Trophoblast cell (in vitro differentiated cells and primary cell): Measurements from ENCODE around the gene CDYL.

Experiments
- DNase-seq, 2 donors: peaks; one replicate each; pipeline ENCODE4 v3.0.0-alpha.2; 2016
- H2AFZ ChIP-seq: 2 replicates; pipeline ENCODE4 v1.6.1; 2013; ENCODE audit warnings: low read length, moderate library complexity, mild to moderate bottlenecking; ENCODE audit not compliant: insufficient read depth, poor library complexity
- H2AK5ac ChIP-seq: 2 replicates; pipeline ENCODE4 v1.6.1; 2013; ENCODE audit warnings: mild to moderate bottlenecking, low read length
- H2BK120ac ChIP-seq: 2 replicates; pipeline ENCODE4 v1.6.1; 2013; ENCODE audit warnings: low read length, mild to moderate bottlenecking, moderate library complexity; ENCODE audit not compliant: insufficient read depth, poor library complexity
- H2BK12ac ChIP-seq: 2 replicates; pipeline ENCODE4 v1.6.1; 2013; ENCODE audit warnings: mild to moderate bottlenecking, low read length, moderate library complexity
- H2BK5ac ChIP-seq: 2 replicates; pipeline ENCODE4 v1.6.1; 2013; ENCODE audit warnings: low read length, low read depth, moderate library complexity, mild to moderate bottlenecking; ENCODE audit not compliant: poor library complexity
- H3K14ac ChIP-seq: 2 replicates; pipeline ENCODE4 v1.6.1; 2013; ENCODE audit warnings: mild to moderate bottlenecking, low read length
- H3K18ac ChIP-seq: 2 replicates; pipeline ENCODE4 v1.6.1; 2013; ENCODE audit warnings: mild to moderate bottlenecking, low read length
- H3K23ac ChIP-seq: 2 replicates; pipeline ENCODE4 v1.6.1; 2013; ENCODE audit warnings: low read length
- H3K27ac ChIP-seq: 2 replicates; pipeline ENCODE4 v1.5.1; 2013; ENCODE audit warnings: low read depth, mild to moderate bottlenecking, inconsistent platforms, low read length, moderate library complexity
- H3K27me3 ChIP-seq: 2 replicates; pipeline ENCODE4 v1.6.1; 2013; ENCODE audit warnings: inconsistent platforms, mild to moderate bottlenecking, low read length, moderate library complexity; ENCODE audit not compliant: insufficient read depth
- H3K36me3 ChIP-seq, 2 experiments: 1 replicate in 1 of 2; 2 replicates in 1 of 2; pipeline ENCODE4 v1.6.1; 2013; ENCODE audit warnings: low read length in 2 of 2, mild to moderate bottlenecking in 2 of 2, moderate library complexity in 1 of 2; ENCODE audit not compliant: insufficient read depth in 2 of 2, control insufficient read depth in 1 of 2
- H3K4ac ChIP-seq: 2 replicates; pipeline ENCODE4 v1.6.1; 2013; ENCODE audit warnings: low read depth, mild to moderate bottlenecking, low read length, moderate library complexity
- H3K4me1 ChIP-seq, 2 experiments: 1 replicate in 1 of 2; 2 replicates in 1 of 2; pipeline ENCODE4 v1.6.1; 2013; ENCODE audit warnings: low read length in 2 of 2, mild to moderate bottlenecking in 2 of 2, moderate library complexity in 1 of 2; ENCODE audit not compliant: insufficient read depth in 2 of 2, control insufficient read depth in 1 of 2
- H3K4me2 ChIP-seq: 2 replicates; pipeline ENCODE4 v1.6.1; 2013; ENCODE audit warnings: inconsistent platforms, mild to moderate bottlenecking, low read length, moderate library complexity
- H3K4me3 ChIP-seq: 2 replicates; pipeline ENCODE4 v1.5.1; 2013; ENCODE audit warnings: mild to moderate bottlenecking, low read depth, low read length, inconsistent platforms
- H3K79me1 ChIP-seq: one replicate; pipeline ENCODE4 v1.6.1; 2013; ENCODE audit warnings: low read length
- H3K79me2 ChIP-seq: 2 replicates; pipeline ENCODE4 v1.6.1; 2013; ENCODE audit warnings: low read length, mild to moderate bottlenecking; ENCODE audit not compliant: control insufficient read depth, insufficient read depth, poor library complexity
- H3K9ac ChIP-seq: 2 replicates; pipeline ENCODE4 v1.6.1; 2013; ENCODE audit warnings: mild to moderate bottlenecking, low read length
- H3K9me3 ChIP-seq: 2 replicates; pipeline ENCODE4 v1.6.1; 2013; ENCODE audit warnings: low read depth, mild to moderate bottlenecking, control low read depth, inconsistent platforms, low read length; ENCODE audit not compliant: insufficient read depth
- H4K12ac ChIP-seq: 2 replicates; pipeline ENCODE4 v1.6.1; 2013; ENCODE audit warnings: low read depth, mild to moderate bottlenecking, low read length, moderate library complexity
- H4K8ac ChIP-seq: 2 replicates; pipeline ENCODE4 v1.6.1; 2013; ENCODE audit warnings: low read depth, mild to moderate bottlenecking, low read length, moderate library complexity
- H4K91ac ChIP-seq: one replicate; pipeline ENCODE4 v1.6.1; 2013; ENCODE audit warnings: low read depth, mild to moderate bottlenecking, low read length, moderate library complexity
- WGBS: extraction: QIAGEN DNeasy Blood & Tissue Kit; methylation state at CpG from one replicate; pipeline ENCODE4 v1.1.7; 2013; ENCODE audit warnings: missing lambda C conversion rate; ENCODE audit not compliant: insufficient read length, insufficient coverage; ENCODE audit errors: extremely low coverage; 5-methylcytosine and 5-hydroxymethylcytosine counted together

Gene CDYL

GRCh38 chr6:4872841-4873240 lies 96.6 kb downstream of the CDYL start:
- no peak overlapping the region for H2AFZ ChIP-seq
- peaks cover 2 to 5% of the 10 kb centered on the region in 2 experiments for H3K4me1 ChIP-seq
- H3K9ac ChIP-seq = no peak overlapping the region
- WGBS = no CpG with 5 or more reads among the region's 2 CpGs
- no peak overlapping the region for H4K8ac ChIP-seq
- H3K14ac ChIP-seq = no peak overlapping the region
- H3K4ac ChIP-seq = no peak overlapping the region
- H2BK120ac ChIP-seq = no peak overlapping the region
- no peak overlapping the region for H4K91ac ChIP-seq
- no peak overlapping the region for H2BK12ac ChIP-seq
- no peak overlapping the region for H2BK5ac ChIP-seq
- H3K4me2 ChIP-seq = no peak overlapping the region
- H2AK5ac ChIP-seq = no peak overlapping the region
- H3K27ac ChIP-seq = no peak overlapping the region
- no peaks in the 10 kb centered on the region for H3K79me1 ChIP-seq
- no peak overlapping the region for H3K18ac ChIP-seq
- no peak overlapping the region for H3K4me3 ChIP-seq
- H3K36me3 ChIP-seq = no peaks in the 10 kb centered on the region
- no peaks in the 10 kb centered on the region for H3K9me3 ChIP-seq
- H3K79me2 ChIP-seq = peaks cover 19% of the 10 kb centered on the region
- no peaks in the 10 kb centered on the region for H3K27me3 ChIP-seq
- DNase-seq = no peak
- H4K12ac ChIP-seq = no peak overlapping the region
- no peak overlapping the region for H3K23ac ChIP-seq

GRCh38 chr6:4873928-4874327 lies 97.7 kb downstream of the CDYL start:
- peak overlapping the region; percentile 74 for H3K4ac ChIP-seq
- DNase-seq = no peak
- no peak overlapping the region for H4K91ac ChIP-seq
- WGBS = no CpG with 5 or more reads among the region's 6 CpGs
- H3K4me2 ChIP-seq = no peak overlapping the region
- H3K27me3 ChIP-seq = no peaks in the 10 kb centered on the region
- H3K14ac ChIP-seq = no peak overlapping the region
- no peak overlapping the region for H2BK5ac ChIP-seq
- no peak overlapping the region for H2BK120ac ChIP-seq
- no peak overlapping the region for H3K18ac ChIP-seq
- no peak overlapping the region for H4K12ac ChIP-seq
- no peak overlapping the region for H3K23ac ChIP-seq
- H3K79me2 ChIP-seq = peaks cover 19% of the 10 kb centered on the region
- no peak overlapping the region for H4K8ac ChIP-seq
- H3K79me1 ChIP-seq = no peaks in the 10 kb centered on the region
- no peak overlapping the region for H2AK5ac ChIP-seq
- H3K4me3 ChIP-seq = no peak overlapping the region
- no peak overlapping the region for H2AFZ ChIP-seq
- no peak overlapping the region for H2BK12ac ChIP-seq
- H3K9ac ChIP-seq = no peak overlapping the region
- peaks cover 2 to 5% of the 10 kb centered on the region in 2 experiments for H3K4me1 ChIP-seq
- H3K27ac ChIP-seq = no peak overlapping the region
- no peaks in the 10 kb centered on the region for H3K9me3 ChIP-seq
- H3K36me3 ChIP-seq = no peaks in the 10 kb centered on the region

GRCh38 chr6:4879741-4880275 lies 103.6 kb downstream of the CDYL start:
- no peaks in the 10 kb centered on the region for H3K36me3 ChIP-seq
- H4K12ac ChIP-seq = no peak overlapping the region
- H2AFZ ChIP-seq = no peak overlapping the region
- H3K4ac ChIP-seq = peak overlapping the region; percentile 26
- no peak overlapping the region for H3K4me3 ChIP-seq
- H2BK5ac ChIP-seq = no peak overlapping the region
- H3K9me3 ChIP-seq = no peaks in the 10 kb centered on the region
- no peak overlapping the region for H3K14ac ChIP-seq
- no peaks in the 10 kb centered on the region for H3K27me3 ChIP-seq
- no peaks in the 10 kb centered on the region for H3K79me1 ChIP-seq
- no peak overlapping the region for H3K9ac ChIP-seq
- peaks cover 21% of the 10 kb centered on the region for H3K79me2 ChIP-seq
- H2BK120ac ChIP-seq = no peak overlapping the region
- H3K4me1 ChIP-seq = no peaks in the 10 kb centered on the region
- no peak overlapping the region for H3K18ac ChIP-seq
- no peak overlapping the region for H2AK5ac ChIP-seq
- WGBS = no CpG with 5 or more reads among the region's 6 CpGs
- no peak overlapping the region for H3K23ac ChIP-seq
- no peak overlapping the region for H3K27ac ChIP-seq
- no peak overlapping the region for H4K8ac ChIP-seq
- H2BK12ac ChIP-seq = no peak overlapping the region
- DNase-seq = no peak
- no peak overlapping the region for H3K4me2 ChIP-seq
- no peak overlapping the region for H4K91ac ChIP-seq

- no peak overlapping the region for H3K4me2 ChIP-seq
- WGBS = no CpG with 5 or more reads among the region's 3 CpGs
- no peak overlapping the region for H3K18ac ChIP-seq
- H3K23ac ChIP-seq = no peak overlapping the region
- H3K9ac ChIP-seq = no peak overlapping the region
- peaks cover 21% of the 10 kb centered on the region for H3K79me2 ChIP-seq
- no peak overlapping the region for H2AK5ac ChIP-seq
- peak overlapping the region; percentile 90 for H3K4ac ChIP-seq
- no peaks in the 10 kb centered on the region for H3K79me1 ChIP-seq
- H3K14ac ChIP-seq = no peak overlapping the region
- no peak overlapping the region for H4K8ac ChIP-seq
- peak in 1 of 2 donors; percentile 36 for DNase-seq
- no peak overlapping the region for H4K91ac ChIP-seq
- H2BK120ac ChIP-seq = no peak overlapping the region
- no peaks in the 10 kb centered on the region for H3K9me3 ChIP-seq
- H3K27me3 ChIP-seq = no peaks in the 10 kb centered on the region
- H4K12ac ChIP-seq = no peak overlapping the region
- no peaks in the 10 kb centered on the region for H3K4me1 ChIP-seq
- H3K4me3 ChIP-seq = no peak overlapping the region
- H3K36me3 ChIP-seq = no peaks in the 10 kb centered on the region
- no peak overlapping the region for H2BK12ac ChIP-seq
- H2BK5ac ChIP-seq = no peak overlapping the region
- H3K27ac ChIP-seq = no peak overlapping the region
- H2AFZ ChIP-seq = no peak overlapping the region
These were observed 104.2 kb downstream of the CDYL start for GRCh38 chr6:4880363-4880762.
